ENCODE measurements around the gene ITPR2.

Gene ITPR2

DNA sequence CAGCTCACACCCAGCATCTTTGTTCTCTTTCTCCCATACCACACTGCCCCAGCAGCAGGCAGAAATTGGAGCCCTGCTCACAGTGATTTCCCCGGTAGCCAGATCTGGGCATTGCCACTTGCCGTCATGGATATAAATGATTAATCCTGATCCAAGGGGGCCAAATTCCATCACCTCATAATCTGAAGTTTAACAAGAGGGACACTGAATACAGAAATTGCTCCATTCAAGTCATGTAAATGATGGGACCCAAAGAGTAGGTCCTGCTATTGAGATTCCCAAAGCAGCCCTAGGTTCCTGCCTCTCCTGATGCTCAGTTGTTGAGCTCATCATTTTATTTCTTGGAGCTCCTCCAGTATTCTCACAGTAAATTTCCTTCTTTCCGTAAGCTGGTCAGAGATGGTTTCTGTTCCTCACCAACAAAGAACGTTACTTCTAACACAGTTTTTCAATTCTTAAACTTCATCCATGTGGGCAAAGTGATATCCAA lies 11.7 kb downstream of the ITPR2 start:
- peaks cover 10% of the 10 kb centered on the region; the same call in 1 of the 2 replicates for H3K4me1 ChIP-seq (ENCODE audit: insufficient read depth, low read length)
- H3K36me3 ChIP-seq (ENCODE audit: insufficient read depth, low read length) = 0 out of 2 replicates have a peak, but pooled peaks cover 3% of the 10 kb centered on the region
- H3K9me3 ChIP-seq (ENCODE audit: control insufficient read depth, insufficient read depth, low read length) = no peaks in the 10 kb centered on the region
- no peak overlapping the region for H3K9ac ChIP-seq (ENCODE audit: low read depth, low read length)

DNA sequence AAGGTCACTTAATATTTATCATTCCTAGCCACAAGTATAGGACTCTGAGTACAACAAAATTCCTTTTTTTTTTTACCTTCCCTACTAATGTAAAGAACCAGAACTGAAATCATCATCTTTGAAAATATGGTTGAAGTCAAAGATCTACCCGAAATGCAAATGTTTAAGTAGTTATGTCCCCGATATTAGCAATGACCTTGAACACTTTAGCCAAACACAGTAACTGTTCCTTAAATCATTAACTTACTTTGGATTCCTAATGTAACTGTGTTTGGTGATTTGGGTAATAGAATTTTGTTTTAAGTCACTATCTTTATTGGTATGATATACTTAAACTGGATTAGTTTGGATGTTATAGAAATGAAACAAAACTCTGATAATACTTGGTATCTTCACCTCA lies 14.4 kb downstream of the ITPR2 start:
- Histone ChIP-seq H3K9me3 (ENCODE audit: control insufficient read depth, insufficient read depth, low read length) (no peaks in the 10 kb centered on the region), H3K9ac (ENCODE audit: low read depth, low read length) (no peak overlapping the region), H3K4me1 (ENCODE audit: insufficient read depth, low read length) (peaks cover 10% of the 10 kb centered on the region; the same call in 1 of the 2 replicates), H3K36me3 (ENCODE audit: insufficient read depth, low read length) (peaks cover 7% of the 10 kb centered on the region; the same call in 1 of the 2 replicates)

DNA sequence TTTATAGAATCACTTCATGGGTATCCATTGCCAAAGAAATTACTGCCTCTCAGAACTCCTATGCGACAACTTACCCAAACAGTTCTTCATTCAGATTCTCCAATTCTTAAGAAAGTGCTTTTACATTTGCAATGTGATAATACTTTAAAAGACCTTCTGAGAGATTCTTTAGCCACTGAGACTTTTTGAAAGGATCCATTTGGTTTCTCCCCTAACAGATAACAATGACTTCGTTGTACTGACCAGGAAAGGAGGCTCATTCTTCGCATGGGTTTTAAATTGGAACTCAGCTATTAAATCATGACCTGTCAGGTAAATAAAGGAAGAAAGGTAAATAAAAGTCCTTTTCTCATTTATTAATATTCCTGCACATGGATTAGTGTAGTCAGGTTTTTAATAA lies 14.8 kb downstream of the ITPR2 start:
- Histone ChIP-seq H3K4me1 (ENCODE audit: insufficient read depth, low read length) (peaks cover 10% of the 10 kb centered on the region; the same call in 1 of the 2 replicates), H3K9ac (ENCODE audit: low read depth, low read length) (no peak overlapping the region), H3K36me3 (ENCODE audit: insufficient read depth, low read length) (peaks cover 7% of the 10 kb centered on the region; the same call in 1 of the 2 replicates), H3K9me3 (ENCODE audit: control insufficient read depth, insufficient read depth, low read length) (no peaks in the 10 kb centered on the region)

DNA sequence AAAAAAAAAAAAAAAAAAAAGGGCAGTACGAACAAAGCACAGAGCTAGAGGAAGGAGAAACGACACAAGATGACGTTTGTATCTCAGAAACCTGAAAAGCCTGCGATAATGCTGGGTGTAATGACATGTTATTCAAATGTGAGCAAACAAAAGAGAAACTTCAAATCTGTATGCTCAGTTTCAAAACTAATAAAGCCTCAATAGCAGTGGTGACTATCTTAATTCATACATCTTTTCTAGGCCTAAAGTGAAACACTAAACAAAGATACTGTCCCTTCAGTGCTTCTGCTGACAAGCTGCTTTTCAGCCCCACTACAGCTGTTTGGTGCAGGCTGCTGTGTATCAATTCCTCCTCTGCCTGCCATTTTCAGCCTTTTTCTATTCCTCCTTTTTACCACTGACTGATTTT lies 15.8 kb downstream of the ITPR2 start:
- Histone ChIP-seq H3K36me3 (ENCODE audit: insufficient read depth, low read length) (peaks cover 7% of the 10 kb centered on the region; the same call in 1 of the 2 replicates), H3K4me1 (ENCODE audit: insufficient read depth, low read length) (peaks cover 4% of the 10 kb centered on the region; the same call in 1 of the 2 replicates), H3K9ac (ENCODE audit: low read depth, low read length) (no peak overlapping the region), H3K9me3 (ENCODE audit: control insufficient read depth, insufficient read depth, low read length) (no peaks in the 10 kb centered on the region)

DNA sequence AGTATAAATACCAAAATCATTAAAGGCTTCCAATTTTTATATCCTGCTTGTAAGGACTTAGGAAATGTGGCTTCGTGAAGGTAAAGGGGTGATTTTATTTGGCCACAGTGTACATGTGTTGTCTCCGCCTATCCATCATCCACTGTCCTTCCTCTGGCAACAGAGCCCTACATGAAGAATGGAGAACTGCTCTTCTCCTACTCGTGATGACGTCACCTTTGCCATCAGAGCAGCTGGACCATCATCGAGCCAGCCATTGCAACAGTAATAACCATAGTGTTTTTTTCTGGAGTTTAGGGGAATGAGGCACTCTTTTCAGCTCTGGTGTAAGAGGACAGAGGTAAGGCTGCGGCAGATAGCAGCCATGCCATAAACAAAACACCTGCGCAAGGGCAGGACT lies 19.2 kb downstream of the ITPR2 start:
- peaks cover 12% of the 10 kb centered on the region; the same call in 1 of the 2 replicates for H3K36me3 ChIP-seq (ENCODE audit: insufficient read depth, low read length)
- H3K9ac ChIP-seq (ENCODE audit: low read depth, low read length) = no peak overlapping the region
- peaks cover 4% of the 10 kb centered on the region; the same call in 1 of the 2 replicates for H3K4me1 ChIP-seq (ENCODE audit: insufficient read depth, low read length)
- H3K9me3 ChIP-seq (ENCODE audit: control insufficient read depth, insufficient read depth, low read length) = no peaks in the 10 kb centered on the region

DNA sequence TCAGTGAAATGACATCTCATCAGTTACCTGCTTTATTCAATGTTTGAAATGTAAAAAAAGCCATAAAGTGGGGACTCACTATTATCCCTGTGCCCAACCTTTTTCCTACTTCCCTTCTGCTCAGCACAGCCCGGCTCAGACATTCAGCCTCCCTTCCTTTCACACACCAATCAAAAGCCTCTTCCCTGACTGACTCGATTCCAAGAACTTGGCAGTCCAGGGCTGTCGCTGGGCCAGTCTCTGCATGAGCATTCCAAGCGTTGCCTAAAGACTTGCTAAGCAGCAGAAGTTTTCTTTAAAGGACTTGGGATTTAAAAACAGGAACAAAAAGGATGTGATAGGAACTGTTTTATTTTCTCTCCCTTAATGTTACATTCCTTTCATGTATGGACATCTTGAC lies 22.7 kb downstream of the ITPR2 start:
- no peaks in the 10 kb centered on the region for H3K4me1 ChIP-seq (ENCODE audit: insufficient read depth, low read length)

DNA sequence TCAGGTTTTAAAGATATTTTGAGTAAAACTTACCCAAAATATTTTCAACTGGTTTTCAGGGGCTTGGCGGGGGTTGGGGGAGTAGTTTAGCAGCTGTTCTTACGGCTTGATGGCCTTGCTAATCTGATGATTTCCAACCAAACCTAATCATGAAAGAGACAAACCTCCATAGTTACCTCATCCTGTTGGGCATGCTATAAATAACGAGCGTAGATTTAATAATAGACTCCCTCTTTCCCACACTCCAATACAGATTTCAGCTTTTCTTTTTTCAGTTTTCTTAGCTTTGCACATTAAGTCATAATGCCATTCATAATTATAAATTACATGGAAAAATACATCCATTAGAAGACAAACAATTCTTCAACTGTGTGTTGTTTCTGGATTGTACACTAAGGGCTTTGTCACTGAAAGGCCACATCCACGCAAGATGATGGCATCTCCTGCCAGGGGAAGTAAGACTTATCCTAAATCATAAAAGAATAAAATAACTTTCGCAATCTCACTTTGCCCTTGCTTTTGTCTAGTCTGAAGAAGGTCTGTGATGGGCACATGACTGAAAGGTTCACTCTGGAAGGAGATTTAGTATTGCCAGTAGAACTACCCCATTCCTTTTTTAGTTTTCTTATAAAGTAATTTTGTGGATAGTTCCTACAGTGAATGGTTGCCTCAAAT lies 23.2 kb downstream of the ITPR2 start:
- Histone ChIP-seq H3K9me3 (ENCODE audit: control insufficient read depth, insufficient read depth, low read length) (no peaks in the 10 kb centered on the region), H3K4me1 (ENCODE audit: insufficient read depth, low read length) (no peaks in the 10 kb centered on the region), H3K36me3 (ENCODE audit: insufficient read depth, low read length) (peaks cover 13% of the 10 kb centered on the region; the same call in 1 of the 2 replicates), H3K9ac (ENCODE audit: low read depth, low read length) (no peak overlapping the region)

More for the DNA sequence above, 22.7 kb downstream of the ITPR2 start:
- Histone ChIP-seq H3K36me3 (ENCODE audit: insufficient read depth, low read length) (peaks cover 13% of the 10 kb centered on the region; the same call in 1 of the 2 replicates), H3K9me3 (ENCODE audit: control insufficient read depth, insufficient read depth, low read length) (no peaks in the 10 kb centered on the region), H3K9ac (ENCODE audit: low read depth, low read length) (no peak overlapping the region)

DNA sequence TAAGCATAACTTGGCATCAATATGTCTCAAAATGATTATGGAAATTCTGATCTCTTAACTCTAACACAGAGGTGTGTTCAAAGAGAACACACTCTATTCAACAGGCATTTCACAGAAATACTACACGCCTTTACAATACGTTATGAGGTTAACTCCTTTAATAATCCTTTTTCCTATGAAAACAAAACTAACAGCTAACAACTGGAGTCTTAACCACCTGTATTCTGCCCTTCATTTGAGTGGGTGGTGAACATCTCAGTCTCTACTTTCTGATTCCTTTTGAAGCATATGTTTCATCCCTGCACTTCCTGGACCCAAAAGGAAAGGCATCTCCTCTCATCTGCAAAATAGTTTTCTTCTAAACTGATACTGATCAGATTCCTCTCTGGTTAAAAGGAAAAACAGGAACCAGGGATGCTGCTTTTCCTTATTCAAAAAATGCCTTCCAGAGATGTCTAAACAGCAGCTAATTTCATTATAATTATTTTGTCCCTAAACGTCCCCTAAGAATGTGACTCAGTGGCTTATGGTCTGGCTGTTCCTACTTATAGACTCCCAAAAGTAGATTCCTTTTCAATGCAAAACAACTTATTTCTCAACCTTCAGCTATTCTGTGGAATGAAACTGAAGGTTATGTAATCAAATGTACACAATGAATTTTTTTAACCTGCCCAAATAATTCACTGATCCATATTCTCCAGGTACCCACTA lies 24.1 kb downstream of the ITPR2 start:
- no peak overlapping the region for H3K9ac ChIP-seq (ENCODE audit: low read depth, low read length)
- H3K9me3 ChIP-seq (ENCODE audit: control insufficient read depth, insufficient read depth, low read length) = no peaks in the 10 kb centered on the region
- no peaks in the 10 kb centered on the region for H3K4me1 ChIP-seq (ENCODE audit: insufficient read depth, low read length)
- peaks cover 11% of the 10 kb centered on the region; the same call in 1 of the 2 replicates for H3K36me3 ChIP-seq (ENCODE audit: insufficient read depth, low read length)

DNA sequence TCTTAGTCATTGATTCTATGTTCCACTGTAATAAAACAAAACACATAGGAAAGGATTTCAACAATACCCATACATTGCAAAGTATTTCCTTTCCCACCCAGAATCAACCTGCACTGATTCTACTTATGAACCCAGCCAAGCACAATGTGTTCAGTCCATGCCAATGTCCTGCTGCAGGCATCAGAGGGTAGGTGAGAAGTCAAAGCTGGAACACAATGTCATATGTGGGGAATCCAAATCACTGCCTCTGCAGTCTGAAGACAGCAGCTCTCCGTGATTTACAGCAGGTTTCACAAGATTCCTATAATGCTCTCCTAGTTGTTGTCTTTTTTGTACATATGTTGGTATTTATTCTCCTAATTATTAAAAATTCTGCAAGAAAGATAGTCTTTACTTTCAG lies 25.7 kb downstream of the ITPR2 start:
- Histone ChIP-seq H3K4me1 (ENCODE audit: insufficient read depth, low read length) (peaks cover 3% of the 10 kb centered on the region; the same call in 1 of the 2 replicates), H3K9ac (ENCODE audit: low read depth, low read length) (no peak overlapping the region), H3K9me3 (ENCODE audit: control insufficient read depth, insufficient read depth, low read length) (no peaks in the 10 kb centered on the region), H3K36me3 (ENCODE audit: insufficient read depth, low read length) (peaks cover 9% of the 10 kb centered on the region; the same call in 1 of the 2 replicates)

DNA sequence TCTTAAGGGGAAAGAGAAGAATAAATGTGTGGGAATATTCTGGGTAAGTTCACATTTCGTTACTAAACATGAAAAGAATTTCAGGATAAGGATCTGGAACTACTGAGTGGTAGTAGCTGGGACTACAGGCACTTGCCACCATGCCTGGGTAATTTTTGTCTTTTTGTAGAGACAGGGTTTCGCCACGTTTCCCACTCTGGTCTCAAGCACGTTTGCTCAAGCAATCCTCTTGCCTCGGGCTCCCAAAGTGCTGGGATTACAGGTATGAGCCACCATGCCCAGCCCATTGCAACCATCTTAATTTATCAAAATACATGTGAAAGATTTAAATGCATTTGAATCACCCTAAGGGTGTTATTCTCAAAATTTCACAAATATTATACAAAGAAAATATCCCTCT lies 26.4 kb downstream of the ITPR2 start:
- peaks cover 9% of the 10 kb centered on the region; the same call in 1 of the 2 replicates for H3K36me3 ChIP-seq (ENCODE audit: insufficient read depth, low read length)
- H3K4me1 ChIP-seq (ENCODE audit: insufficient read depth, low read length) = peaks cover 3% of the 10 kb centered on the region; the same call in 1 of the 2 replicates
- H3K9ac ChIP-seq (ENCODE audit: low read depth, low read length) = no peak overlapping the region
- no peaks in the 10 kb centered on the region for H3K9me3 ChIP-seq (ENCODE audit: control insufficient read depth, insufficient read depth, low read length)

DNA sequence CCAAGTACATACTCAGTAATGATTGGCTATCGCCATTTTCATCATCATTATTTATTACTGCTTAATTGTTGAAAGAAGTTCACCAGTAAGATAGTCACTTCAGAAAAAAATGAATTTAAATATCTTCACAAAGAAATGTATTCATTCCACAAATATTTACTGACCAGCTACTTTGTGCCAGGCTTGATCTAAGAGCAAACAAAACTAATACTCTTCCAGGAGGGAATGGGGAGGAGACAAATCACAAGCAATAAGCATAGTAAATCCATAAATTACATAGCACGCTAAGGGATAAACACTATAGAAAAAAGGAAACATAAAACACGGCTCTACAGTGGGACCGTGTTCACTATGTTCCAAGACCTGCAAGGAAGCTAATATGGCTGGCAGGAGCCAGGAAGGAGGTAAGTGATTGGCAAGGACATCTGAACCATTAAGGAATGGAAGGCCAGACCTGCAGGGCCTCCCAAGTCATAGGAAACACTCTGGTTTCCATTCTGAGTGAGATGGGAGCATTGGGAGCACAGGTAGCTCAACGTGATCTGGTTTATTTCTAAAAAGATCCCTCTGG lies 27.5 kb downstream of the ITPR2 start:
- Histone ChIP-seq H3K4me1 (ENCODE audit: insufficient read depth, low read length) (peaks cover 3% of the 10 kb centered on the region; the same call in 1 of the 2 replicates), H3K9ac (ENCODE audit: low read depth, low read length) (no peak overlapping the region), H3K9me3 (ENCODE audit: control insufficient read depth, insufficient read depth, low read length) (no peaks in the 10 kb centered on the region), H3K36me3 (ENCODE audit: insufficient read depth, low read length) (peaks cover 9% of the 10 kb centered on the region; the same call in 1 of the 2 replicates)

DNA sequence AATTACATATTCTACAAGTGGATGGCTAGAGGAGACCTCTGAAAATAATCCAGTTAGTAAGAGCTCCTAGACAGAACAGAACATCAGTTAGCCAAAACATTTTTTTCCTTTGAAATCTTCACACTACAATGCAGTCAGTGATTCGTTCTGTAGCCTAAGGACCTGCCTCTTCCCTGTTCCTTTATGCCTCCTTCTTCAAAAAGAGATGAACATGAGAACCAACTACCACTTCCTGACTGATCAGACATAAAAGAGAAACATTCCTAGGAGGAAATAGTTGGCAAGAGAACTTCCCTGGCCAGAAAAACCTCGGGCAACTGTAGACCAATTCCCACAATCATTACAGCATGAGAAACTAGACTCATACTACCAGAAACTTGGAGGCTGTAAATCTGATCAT lies 29.4 kb downstream of the ITPR2 start:
- Histone ChIP-seq H3K36me3 (ENCODE audit: insufficient read depth, low read length) (peaks cover 5% of the 10 kb centered on the region; the same call in 1 of the 2 replicates), H3K9ac (ENCODE audit: low read depth, low read length) (no peak overlapping the region), H3K4me1 (ENCODE audit: insufficient read depth, low read length) (peaks cover 3% of the 10 kb centered on the region; the same call in 1 of the 2 replicates), H3K9me3 (ENCODE audit: control insufficient read depth, insufficient read depth, low read length) (no peaks in the 10 kb centered on the region)

DNA sequence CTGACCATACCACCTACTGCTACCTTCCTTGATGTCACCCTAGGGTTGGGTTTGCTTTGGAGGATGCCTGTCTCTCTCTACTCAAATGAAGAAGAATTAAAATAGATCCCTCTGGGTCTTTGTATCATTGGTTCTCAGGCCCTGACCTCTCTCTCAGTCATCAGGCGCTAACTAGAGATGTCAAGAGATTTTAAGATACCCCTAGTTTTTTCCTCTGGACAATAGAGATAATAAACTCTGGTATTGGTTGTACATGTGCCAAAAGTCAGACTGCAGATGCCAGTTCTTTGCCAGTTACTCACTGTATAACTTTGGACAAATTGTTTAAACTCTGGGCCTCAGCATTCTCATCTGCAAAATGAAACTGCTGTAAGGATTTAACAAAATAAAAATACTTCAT lies 31.5 kb downstream of the ITPR2 start:
- H3K9ac ChIP-seq (ENCODE audit: low read depth, low read length) = no peak overlapping the region

DNA sequence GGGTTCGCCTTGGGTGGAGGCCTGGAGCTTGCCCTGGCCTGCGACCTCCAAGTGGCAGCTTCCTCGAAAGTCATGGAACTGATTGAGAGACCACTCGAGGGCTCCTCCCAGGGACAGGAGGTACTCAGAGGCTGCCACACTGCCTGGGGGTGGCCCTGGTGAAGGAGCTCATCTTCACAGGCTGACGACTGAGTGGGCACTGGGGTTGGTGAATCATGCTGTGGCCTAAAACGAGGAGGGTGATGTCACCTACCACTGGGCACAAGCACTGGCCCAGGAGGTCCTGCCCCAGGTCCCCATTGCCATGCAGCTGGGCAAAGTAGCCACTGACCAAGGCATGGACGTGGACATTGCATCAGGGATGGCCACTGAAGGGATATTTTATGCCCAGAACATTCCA lies 32.1 kb downstream of the ITPR2 start:
- H3K4me1 ChIP-seq (ENCODE audit: insufficient read depth, low read length) = peaks cover 3% of the 10 kb centered on the region; the same call in 1 of the 2 replicates
- no peak overlapping the region for H3K9ac ChIP-seq (ENCODE audit: low read depth, low read length)
- H3K36me3 ChIP-seq (ENCODE audit: insufficient read depth, low read length) = no peaks in the 10 kb centered on the region; the same call in 1 of the 2 replicates
- H3K9me3 ChIP-seq (ENCODE audit: control insufficient read depth, insufficient read depth, low read length) = no peaks in the 10 kb centered on the region

More for the DNA sequence above, 31.5 kb downstream of the ITPR2 start:
- peaks cover 3% of the 10 kb centered on the region; the same call in 1 of the 2 replicates for H3K4me1 ChIP-seq (ENCODE audit: insufficient read depth, low read length)
- H3K36me3 ChIP-seq (ENCODE audit: insufficient read depth, low read length) = no peaks in the 10 kb centered on the region; the same call in 1 of the 2 replicates
- no peaks in the 10 kb centered on the region for H3K9me3 ChIP-seq (ENCODE audit: control insufficient read depth, insufficient read depth, low read length)
